A172 (cell line): ENCODE results near the gene CACNA1C. TPM values are rescaled to one million over a fixed set of nuclear protein-coding genes. Genes with fewer than 3 reads are reported as not detected.
"Not testable (repeated sequence)": the region's sequence is repeated elsewhere in the genome, so short reads cannot be mapped to it uniquely, and the experiment has no call there.

Experiments used
- DNase-seq: peaks from one replicate; pipeline ENCODE4 v3.0.0-alpha.2; 2015; ENCODE audit warnings: low spot score
- total RNA-seq: library from RNA; depleted of rRNA; stranded (reverse); fragments of >200 nt; shearing (Covaris generic); gene quantifications from 2 replicates; pipeline ENCODE4 v1.2.3, GENCODE V29; 2014

Gene CACNA1C
- total RNA-seq, 1 experiment from 2014 or later = 0.05 TPM

GRCh38 chr12:2483713-2484112 is 430.9 kb downstream of the CACNA1C start:
- DNase-seq = no peak

GRCh38 chr12:2484141-2484776 is 431.5 kb downstream of the CACNA1C start:
- DNase-seq = no peak

- DNase-seq = no peak
Observed at GRCh38 chr12:2485681-2486080, 432.9 kb downstream of the CACNA1C start.

- no peak for DNase-seq
Observed at GRCh38 chr12:2486796-2487195, 434.0 kb downstream of the CACNA1C start.

DNA sequence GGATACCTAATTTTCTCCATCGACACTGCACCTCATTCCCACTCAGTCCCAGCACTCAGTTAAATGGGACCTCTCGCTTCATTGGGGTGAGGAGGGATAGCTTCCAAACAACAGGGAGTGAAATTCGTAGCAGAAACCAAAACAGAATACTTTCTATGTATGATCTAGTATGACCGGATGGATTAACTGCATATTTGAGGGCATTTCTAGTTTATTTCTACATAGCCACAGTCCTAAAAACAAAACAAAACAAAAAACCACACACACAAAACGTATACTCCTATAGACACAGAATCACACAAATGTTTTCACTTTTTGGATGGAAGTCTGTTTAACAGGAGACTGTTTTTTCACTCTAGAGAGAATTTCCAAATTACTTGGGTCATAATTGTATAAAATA is 434.5 kb downstream of the CACNA1C start:
- DNase-seq = no peak

- DNase-seq = no peak
Observed at GRCh38 chr12:2488131-2488530, 435.3 kb downstream of the CACNA1C start.

- no peak for DNase-seq
Observed at GRCh38 chr12:2488596-2488995, 435.8 kb downstream of the CACNA1C start.

- DNase-seq = no peak
Observed at GRCh38 chr12:2489275-2489674, 436.5 kb downstream of the CACNA1C start.

DNA sequence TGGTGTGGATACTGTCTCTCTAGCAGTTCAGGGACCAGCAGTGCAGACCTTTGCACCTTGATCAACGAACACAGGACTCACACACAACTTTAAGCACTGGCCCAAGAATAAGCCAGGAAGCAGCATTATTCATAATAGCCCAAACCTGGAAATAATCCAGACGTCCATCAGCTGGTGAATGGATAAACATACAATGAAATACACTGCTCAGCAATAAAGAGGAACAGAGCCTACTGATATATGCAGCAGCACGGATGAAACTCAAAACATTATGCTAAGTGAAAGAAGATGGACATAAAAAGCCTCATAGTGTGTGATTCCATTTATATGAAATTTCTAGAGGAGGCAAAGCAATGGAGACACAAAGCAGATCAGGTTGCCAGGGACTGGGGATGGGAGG is 438.0 kb downstream of the CACNA1C start:
- no peak for DNase-seq

DNA sequence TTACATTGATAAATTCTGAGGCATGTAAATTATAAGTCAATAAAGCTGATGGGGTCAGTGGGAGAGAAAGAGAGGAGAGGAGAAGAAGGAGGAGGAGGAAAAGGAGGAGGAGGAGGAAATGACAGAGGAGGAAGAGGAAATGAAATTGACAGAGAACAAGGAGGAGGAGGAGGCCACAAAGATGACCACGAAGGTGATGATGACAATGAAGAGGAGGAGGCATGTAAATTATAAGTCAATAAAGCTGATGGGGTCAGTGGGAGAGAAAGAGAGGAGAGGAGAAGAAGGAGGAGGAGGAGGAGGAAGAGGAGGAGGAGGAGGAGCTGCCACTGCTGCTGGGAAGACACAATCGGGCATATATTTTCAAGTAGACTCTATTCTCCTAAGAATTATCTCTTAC is 438.6 kb downstream of the CACNA1C start:
- DNase-seq = not testable (repeated sequence)

GRCh38 chr12:2492236-2492635 is 439.4 kb downstream of the CACNA1C start:
- DNase-seq = no peak

GRCh38 chr12:2493086-2493485 is 440.3 kb downstream of the CACNA1C start:
- DNase-seq = no peak

- DNase-seq = no peak
Observed at GRCh38 chr12:2494486-2495192, 441.9 kb downstream of the CACNA1C start.

DNA sequence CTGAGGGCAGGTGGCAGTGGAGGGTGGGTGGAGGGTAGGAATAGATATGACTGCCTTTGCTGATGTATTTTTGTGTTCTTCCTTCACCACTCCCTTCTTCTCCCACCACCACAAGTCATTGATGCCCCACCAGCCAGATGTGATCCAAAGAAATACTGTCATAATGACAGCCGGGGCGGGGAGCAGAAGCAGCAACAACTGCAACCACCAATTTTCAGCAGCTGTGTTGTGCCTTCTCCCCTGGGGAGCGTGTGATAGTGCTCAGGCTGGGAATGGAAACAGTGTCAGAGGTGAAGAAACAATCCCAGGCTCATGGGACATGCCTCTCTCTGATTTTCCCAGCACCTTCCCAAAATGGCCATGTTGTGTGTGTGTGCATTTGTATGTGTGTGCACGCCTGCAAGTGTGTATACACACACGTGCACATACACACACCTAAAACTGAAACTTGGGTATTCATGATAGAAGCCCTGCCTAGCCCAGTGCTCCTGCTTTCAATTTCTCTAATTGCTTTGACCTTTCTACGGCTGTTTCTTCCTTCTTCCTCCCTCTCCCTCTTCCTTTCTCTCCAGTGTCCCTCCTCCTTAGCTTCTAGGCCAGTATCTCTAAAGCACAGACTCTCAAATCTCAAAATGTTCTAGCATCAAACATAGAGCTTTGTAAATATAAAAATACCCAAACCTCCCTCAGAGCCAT is 442.8 kb downstream of the CACNA1C start:
- no peak for DNase-seq

DNA sequence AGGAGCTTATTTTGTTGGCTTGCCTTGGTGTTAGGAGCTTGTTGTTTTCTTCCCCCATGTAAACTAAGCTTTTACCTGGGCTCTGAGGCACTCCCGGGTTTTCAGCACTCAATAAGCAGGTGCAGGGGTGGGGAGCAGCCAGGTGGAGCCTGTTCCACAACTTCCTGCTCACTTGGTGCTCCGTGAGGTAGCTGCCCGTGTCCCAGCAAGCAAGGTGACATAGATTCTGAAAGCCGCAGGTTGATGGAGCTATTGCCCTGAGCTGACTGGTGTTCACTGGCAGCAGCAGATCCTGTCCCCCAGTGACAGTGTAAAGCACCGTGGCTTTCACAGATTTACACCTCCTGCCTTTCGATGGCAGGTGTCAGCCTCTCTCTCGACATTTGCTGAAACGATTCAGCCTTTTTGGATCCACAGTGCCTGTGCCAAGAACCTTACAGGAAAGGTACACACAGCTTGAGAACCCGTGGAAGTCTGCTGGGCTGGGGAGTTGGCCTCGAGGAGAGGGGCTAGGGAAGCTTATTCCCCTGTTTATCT is 446.2 kb downstream of the CACNA1C start:
- no peak for DNase-seq

DNA sequence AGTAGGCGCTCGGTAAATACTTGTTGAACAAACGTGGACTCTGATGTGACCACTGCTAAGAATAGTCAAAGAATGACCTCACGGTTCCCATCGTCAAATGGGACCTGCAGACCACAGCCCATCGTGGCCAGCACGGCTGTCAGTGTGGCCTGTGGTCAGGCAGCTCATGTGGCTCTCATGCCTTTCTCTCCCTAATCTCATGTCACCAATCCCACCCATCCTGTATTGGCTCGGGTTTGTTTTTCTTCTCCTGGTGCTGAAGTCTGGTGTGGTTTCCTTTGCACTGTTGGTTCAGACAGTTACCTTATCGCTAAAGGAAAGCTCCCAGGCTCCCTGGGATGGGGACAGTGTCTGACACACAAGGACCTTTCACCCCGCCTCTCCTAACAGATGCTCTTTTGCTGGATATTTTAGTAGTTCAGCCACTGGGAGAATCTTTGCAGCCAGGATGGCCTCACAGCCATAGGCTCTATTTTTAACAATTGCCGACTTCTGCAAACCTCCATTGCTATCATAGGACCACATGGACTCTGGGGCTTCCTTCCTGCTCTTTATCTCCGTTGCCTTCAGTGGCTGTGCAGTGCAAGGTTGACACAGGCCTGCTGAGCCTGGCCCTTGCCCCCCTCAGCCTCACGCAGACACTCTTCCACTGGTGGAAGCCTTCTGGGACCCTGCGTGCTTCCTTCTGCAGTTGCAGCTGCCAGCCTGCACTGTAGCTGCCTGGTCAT is 448.8 kb downstream of the CACNA1C start:
- DNase-seq = no peak

- no peak for DNase-seq
Observed at GRCh38 chr12:2503036-2503435, 450.2 kb downstream of the CACNA1C start.

- DNase-seq = no peak
Observed at GRCh38 chr12:2503762-2504161, 451.0 kb downstream of the CACNA1C start.

DNA sequence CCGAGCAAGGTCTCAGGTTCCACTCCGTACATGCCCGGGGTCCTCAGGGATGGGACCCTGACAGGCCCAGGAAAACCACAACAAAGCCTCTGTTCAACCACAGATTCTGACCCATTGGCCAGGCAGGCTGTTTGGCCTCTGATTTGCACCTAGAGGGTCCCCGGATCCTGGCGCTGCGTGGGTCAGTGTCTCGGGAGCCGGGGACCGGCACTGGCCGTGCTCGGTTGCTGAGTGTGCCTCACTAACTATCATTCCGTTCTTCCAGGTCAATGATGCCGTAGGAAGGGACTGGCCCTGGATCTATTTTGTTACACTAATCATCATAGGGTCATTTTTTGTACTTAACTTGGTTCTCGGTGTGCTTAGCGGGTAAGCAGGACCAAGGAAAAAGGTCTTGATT is 451.8 kb downstream of the CACNA1C start:
- no peak for DNase-seq

GRCh38 chr12:2507814-2508213 is 455.0 kb downstream of the CACNA1C start:
- DNase-seq = no peak

- DNase-seq = no peak
Observed at GRCh38 chr12:2509137-2509536, 456.4 kb downstream of the CACNA1C start.

- no peak for DNase-seq
Observed at GRCh38 chr12:2510045-2510444, 457.3 kb downstream of the CACNA1C start.
